Ovary (tissue), 3 donors: ENCODE results near the gene FAM229A.
A peak's percentile ranks its signal among the peaks of the same experiment; 100 is the strongest.

Experiments
- EP300 ChIP-seq: sonication (generic); formaldehyde crosslinking; IDR thresholded peaks from one replicate; pipeline ENCODE4 v1.6.1; 2017; ENCODE audit warnings: antibody characterized with exemption
- POLR2A ChIP-seq: fragments of 450-650 bp; IDR thresholded peaks from one replicate; pipeline ENCODE4 v1.6.1; 2017; ENCODE audit warnings: antibody characterized with exemption, mild to moderate bottlenecking, moderate library complexity
- TF ChIP-seq, protein P1 (sequence below), 3 donors: fragments of 450-650 bp in 2 of 3; fragments of 200-600 bp in 1 of 3; IDR thresholded peaks; one replicate each; pipeline versions ENCODE4 v1.5.1 to v1.8.0; 2016 to 2022; ENCODE audit warnings: antibody characterized with exemption in 3 of 3, mild to moderate bottlenecking in 1 of 3
- donor health status: DM: no; HTN: no; CAD: no.

DNA sequence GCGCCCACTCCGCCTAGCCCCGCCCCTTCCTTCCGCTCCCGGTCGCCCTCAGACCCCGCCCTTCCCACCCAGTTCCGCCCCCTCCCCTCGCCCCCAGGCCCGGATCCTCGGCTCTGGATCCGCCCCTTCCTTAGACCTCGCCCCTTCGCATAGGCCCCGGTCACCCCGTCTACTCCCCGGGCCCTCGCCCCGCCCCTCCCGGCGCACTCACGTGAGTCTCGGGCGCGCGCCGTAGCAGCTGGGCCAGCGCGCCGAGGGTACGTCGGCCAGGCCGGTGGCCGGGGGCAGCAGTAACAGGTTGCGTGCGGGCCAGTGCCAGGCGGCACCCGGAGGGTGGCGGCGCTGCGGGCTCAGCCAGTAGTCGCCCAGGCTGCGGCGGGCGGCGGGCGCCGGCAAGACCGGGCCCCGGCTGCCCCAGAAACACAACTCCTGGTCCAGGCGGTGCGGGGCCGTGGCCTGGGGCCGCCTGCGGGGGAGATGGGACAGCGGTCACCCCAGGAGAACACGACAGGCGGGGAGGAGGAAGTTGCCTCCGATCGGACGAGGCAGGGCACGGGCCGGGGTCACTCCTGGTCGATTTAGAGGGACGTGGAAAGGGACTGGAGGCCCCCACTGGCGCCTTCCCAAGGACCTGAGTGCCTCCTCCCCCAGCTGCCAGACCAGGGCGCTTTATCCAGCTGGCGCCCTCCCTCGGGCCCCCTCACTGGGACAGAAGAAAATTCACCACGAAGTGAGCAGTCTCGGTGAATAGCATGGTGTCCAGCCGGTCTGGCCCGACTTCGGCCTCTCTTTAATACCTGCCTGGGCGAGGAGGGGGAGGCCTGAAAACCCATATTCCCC lies 10.7 kb downstream of the FAM229A start:
- TF ChIP-seq, protein P1, sequence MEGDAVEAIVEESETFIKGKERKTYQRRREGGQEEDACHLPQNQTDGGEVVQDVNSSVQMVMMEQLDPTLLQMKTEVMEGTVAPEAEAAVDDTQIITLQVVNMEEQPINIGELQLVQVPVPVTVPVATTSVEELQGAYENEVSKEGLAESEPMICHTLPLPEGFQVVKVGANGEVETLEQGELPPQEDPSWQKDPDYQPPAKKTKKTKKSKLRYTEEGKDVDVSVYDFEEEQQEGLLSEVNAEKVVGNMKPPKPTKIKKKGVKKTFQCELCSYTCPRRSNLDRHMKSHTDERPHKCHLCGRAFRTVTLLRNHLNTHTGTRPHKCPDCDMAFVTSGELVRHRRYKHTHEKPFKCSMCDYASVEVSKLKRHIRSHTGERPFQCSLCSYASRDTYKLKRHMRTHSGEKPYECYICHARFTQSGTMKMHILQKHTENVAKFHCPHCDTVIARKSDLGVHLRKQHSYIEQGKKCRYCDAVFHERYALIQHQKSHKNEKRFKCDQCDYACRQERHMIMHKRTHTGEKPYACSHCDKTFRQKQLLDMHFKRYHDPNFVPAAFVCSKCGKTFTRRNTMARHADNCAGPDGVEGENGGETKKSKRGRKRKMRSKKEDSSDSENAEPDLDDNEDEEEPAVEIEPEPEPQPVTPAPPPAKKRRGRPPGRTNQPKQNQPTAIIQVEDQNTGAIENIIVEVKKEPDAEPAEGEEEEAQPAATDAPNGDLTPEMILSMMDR (IDR thresholded peaks at IDR 0.05) = no peak
- TF ChIP-seq POLR2A = peak; percentile 95
- TF ChIP-seq EP300 = no peak
